ENCODE measurements around the gene TPRN. TPM values are rescaled to one million over a fixed set of nuclear protein-coding genes. Genes with fewer than 3 reads are reported as not detected.

TPRN gene
- total RNA-seq, 2 experiments from 2014 or later: 5.7 to 6.6 TPM

DNA sequence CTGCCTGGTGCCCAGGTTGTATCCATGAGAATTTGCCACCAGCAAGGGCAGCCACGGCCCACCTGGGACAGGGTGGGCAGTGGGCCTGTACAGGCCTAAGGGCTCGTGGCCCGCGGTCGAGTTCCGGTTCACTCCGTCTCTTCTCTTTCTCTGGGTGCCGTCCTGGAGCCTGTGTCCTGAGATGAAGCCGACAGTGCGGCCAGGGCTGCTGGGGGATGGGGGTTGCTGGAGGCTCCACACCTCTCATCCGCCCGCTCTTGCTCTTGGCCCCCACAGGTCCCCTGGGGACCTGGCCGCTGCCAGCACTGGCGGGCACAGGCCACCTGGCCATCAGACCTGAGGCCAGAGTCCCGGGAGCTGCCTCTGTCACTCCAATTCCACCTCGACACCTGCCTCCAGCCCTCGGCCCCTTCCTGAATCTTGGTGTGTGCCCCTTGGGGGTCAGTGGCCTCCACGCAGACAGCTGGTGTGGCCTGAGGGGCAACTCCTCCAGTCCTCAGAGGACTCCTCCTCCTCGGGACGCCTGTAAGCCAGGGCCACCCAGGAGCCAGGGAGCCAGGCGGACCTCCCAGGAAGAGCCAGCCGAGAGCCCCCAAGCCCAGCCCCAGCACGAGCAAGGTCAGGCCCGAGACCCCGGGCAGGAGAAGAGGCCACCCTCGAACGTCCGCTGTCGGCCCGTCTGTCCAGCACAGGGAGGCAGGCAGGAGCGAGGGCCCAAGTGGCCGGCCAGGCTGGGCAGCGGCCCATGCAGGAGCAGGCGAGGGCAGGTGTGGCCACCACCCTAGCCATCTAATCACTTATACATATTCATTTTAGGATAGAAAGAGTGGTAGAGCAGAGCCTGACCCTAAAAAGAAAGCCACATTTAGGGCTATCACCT lies 35.9 kb downstream of the TPRN start:
- ChIA-PET CTCF (interaction anchor here (1.1 kb wide), 1 partner anchor 118 kb away, joined by 3 read pairs; no protein-coding TSS in a partner anchor), POLR2A (no interaction called here)
- no peak for DNase-seq
- intact Hi-C loops (cut with micrococcal nuclease): no loop called here
- H3K27me3 Mint-ChIP-seq: peaks cover 34% of the 10 kb centered on the region
- H3K36me3 Mint-ChIP-seq (ENCODE audit: low read depth): no peaks in the 10 kb centered on the region
- H3K27ac Mint-ChIP-seq: no peak overlapping the region
- H3K4me1 Mint-ChIP-seq (ENCODE audit: low read depth): peaks cover 4% of the 10 kb centered on the region
- H3K9me3 Mint-ChIP-seq: no peaks in the 10 kb centered on the region
- H3K4me3 Mint-ChIP-seq: no peak overlapping the region
- TF ChIP-seq, protein P1, sequence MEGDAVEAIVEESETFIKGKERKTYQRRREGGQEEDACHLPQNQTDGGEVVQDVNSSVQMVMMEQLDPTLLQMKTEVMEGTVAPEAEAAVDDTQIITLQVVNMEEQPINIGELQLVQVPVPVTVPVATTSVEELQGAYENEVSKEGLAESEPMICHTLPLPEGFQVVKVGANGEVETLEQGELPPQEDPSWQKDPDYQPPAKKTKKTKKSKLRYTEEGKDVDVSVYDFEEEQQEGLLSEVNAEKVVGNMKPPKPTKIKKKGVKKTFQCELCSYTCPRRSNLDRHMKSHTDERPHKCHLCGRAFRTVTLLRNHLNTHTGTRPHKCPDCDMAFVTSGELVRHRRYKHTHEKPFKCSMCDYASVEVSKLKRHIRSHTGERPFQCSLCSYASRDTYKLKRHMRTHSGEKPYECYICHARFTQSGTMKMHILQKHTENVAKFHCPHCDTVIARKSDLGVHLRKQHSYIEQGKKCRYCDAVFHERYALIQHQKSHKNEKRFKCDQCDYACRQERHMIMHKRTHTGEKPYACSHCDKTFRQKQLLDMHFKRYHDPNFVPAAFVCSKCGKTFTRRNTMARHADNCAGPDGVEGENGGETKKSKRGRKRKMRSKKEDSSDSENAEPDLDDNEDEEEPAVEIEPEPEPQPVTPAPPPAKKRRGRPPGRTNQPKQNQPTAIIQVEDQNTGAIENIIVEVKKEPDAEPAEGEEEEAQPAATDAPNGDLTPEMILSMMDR (IDR thresholded peaks at IDR 0.05): no peak
- ATAC-seq: no peak

DNA sequence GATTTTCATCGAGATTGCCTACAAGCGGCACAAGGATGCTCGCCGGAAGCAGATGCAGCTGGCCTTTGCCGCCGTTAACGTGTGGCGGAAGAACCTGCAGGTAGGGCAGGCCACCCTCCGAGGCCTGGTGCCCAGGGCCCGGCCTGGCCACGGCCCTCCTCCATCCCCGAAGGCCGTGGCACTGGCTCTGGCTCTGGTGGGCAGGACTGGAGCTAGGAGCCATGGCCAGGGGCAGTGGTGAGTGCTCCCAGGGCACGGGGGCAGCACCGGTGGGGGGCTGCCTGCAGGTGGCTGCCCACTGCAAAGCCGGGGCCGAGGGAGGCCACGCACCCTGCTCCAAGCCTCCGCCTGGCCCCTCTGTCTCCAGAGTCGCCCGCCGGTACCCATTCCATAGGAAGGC lies 36.7 kb downstream of the TPRN start:
- H3K27ac Mint-ChIP-seq: no peak overlapping the region
- POLR2A ChIA-PET: no interaction called here
- no peak for DNase-seq
- H3K27me3 Mint-ChIP-seq: peaks cover 37% of the 10 kb centered on the region
- H3K4me1 Mint-ChIP-seq (ENCODE audit: low read depth): peaks cover 8% of the 10 kb centered on the region
- CTCF ChIA-PET: no interaction called here
- TF ChIP-seq, protein P1 (IDR thresholded peaks at IDR 0.05): no peak
- intact Hi-C loops (cut with micrococcal nuclease): no loop called here
- no peak overlapping the region for H3K4me3 Mint-ChIP-seq
- H3K36me3 Mint-ChIP-seq (ENCODE audit: low read depth): no peaks in the 10 kb centered on the region
- H3K9me3 Mint-ChIP-seq: no peaks in the 10 kb centered on the region
- ATAC-seq: no peak

DNA sequence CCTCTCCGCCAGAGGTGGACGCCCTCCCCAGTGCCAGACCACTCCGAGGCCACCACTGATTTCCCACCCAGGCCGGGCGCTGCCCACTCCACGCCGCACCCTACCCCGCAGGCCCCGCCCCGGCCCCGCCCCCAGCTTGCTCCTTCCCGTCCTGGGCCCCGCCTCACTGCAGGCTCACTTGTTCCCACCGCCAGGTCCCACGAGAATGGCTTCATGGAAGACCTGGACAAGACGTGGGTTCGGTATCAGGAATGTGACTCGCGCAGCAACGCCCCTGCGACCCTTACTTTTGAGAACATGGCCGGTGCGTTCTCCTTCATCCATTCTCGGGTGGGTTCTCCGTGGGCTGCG lies 37.2 kb downstream of the TPRN start:
- ChIA-PET CTCF (no interaction called here), POLR2A (interaction anchor here (0.7 to 1.0 kb wide), 2 partner anchors 11 to 88 kb away, joined by 3 read pairs; partner anchors contain the start of gene STPG3)
- no peak overlapping the region for H3K27ac Mint-ChIP-seq
- TF ChIP-seq, protein P1 (IDR thresholded peaks at IDR 0.05): no peak
- intact Hi-C loops (cut with micrococcal nuclease): no loop called here
- peaks cover 39% of the 10 kb centered on the region for H3K27me3 Mint-ChIP-seq
- ATAC-seq: no peak
- no peak overlapping the region for H3K4me3 Mint-ChIP-seq
- no peaks in the 10 kb centered on the region for H3K36me3 Mint-ChIP-seq (ENCODE audit: low read depth)
- H3K4me1 Mint-ChIP-seq (ENCODE audit: low read depth): peaks cover 9% of the 10 kb centered on the region
- H3K9me3 Mint-ChIP-seq: no peaks in the 10 kb centered on the region
- no peak for DNase-seq

DNA sequence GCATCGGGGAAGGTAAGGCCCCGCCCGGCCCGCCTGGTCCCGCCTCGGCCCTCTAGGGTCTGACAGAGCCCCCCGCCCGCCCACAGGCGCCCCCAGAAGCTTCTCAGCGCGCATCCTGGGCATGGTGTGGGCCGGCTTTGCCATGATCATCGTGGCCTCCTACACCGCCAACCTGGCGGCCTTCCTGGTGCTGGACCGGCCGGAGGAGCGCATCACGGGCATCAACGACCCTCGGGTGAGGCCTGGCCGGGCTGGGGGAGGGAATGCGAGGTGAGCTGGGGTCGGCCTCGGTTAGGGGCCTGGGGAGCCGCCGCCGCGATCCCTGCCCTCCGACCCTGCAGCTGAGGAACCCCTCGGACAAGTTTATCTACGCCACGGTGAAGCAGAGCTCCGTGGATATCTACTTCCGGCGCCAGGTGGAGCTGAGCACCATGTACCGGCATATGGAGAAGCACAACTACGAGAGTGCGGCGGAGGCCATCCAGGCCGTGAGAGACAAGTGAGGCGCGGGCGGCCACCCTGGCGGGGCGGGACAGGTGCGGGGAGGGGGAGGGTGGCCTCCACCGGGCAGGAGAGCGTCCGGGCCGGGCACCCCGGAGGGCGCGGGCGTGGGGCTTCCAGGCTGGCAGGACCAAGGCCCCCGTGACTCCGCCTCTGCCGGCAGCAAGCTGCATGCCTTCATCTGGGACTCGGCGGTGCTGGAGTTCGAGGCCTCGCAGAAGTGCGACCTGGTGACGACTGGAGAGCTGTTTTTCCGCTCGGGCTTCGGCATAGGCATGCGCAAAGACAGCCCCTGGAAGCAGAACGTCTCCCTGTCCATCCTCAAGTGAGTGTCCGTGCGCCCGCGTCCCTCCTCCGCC lies 37.8 kb downstream of the TPRN start:
- H3K4me3 Mint-ChIP-seq: no peak overlapping the region

More for the DNA sequence above, 37.8 kb downstream of the TPRN start:
- TF ChIP-seq, protein P1 (IDR thresholded peaks at IDR 0.05): no peak
- H3K27ac Mint-ChIP-seq: no peak overlapping the region
- DNase-seq (no peak), ATAC-seq (no peak)
- no peaks in the 10 kb centered on the region for H3K36me3 Mint-ChIP-seq (ENCODE audit: low read depth)
- ChIA-PET POLR2A (interaction anchor here (0.7 to 1.0 kb wide), 2 partner anchors 12 to 88 kb away, joined by 3 read pairs; partner anchors contain the start of gene STPG3), CTCF (interaction anchor here (0.7 kb wide), 1 partner anchor 65 kb away, joined by 3 read pairs; the partner anchor contains the start of gene RNF224)
- peaks cover 14% of the 10 kb centered on the region for H3K4me1 Mint-ChIP-seq (ENCODE audit: low read depth)
- no peaks in the 10 kb centered on the region for H3K9me3 Mint-ChIP-seq
- H3K27me3 Mint-ChIP-seq: peaks cover 45% of the 10 kb centered on the region
- intact Hi-C loops (cut with micrococcal nuclease): no loop called here
